ENCODE measurements around the gene APELA. TPM values are rescaled to one million over a fixed set of nuclear protein-coding genes. Genes with fewer than 3 reads are reported as not detected.

The APELA gene
- polyA plus RNA-seq, 3 donors = not detected

DNA sequence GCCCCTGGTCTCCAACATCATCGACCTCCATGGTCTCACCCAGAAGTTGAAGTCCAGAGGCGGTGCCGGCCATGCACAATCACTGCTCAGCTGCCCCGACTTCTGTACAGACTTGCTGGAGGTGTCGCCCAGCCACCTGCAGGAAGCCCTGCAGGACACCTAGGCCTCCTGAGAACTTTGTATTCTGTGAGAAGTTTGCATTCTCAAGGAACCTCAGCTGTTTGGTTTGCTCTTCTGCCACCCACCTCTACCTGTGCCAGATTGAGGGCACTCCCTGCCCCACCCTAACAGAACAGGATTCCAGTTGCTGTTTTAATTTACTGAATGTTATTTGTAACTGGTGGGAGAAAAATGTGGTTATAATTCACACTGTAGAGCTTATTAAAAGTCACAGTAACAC lies 53.7 kb downstream of the APELA start:
- DNase-seq = no peak
- Histone ChIP-seq H3K79me2 (ENCODE audit: insufficient read depth, low read length) (no peaks in the 10 kb centered on the region), H3K9ac (ENCODE audit: insufficient read depth, low read length, poor library complexity, severe bottlenecking) (no peak overlapping the region), H4K20me1 (ENCODE audit: insufficient read depth, low read length) (no peaks in the 10 kb centered on the region), H3K36me3 (replicated peaks in 1 of 2; ENCODE audit: control insufficient read depth in 1 of 2, insufficient read depth in 2 of 2, low read length in 2 of 2) (no peaks in the 10 kb centered on the region), H3K27me3 (ENCODE audit: control insufficient read depth in 2 of 2, insufficient read depth in 2 of 2, low read length in 2 of 2) (no peaks in the 10 kb centered on the region), H3K4me3 (replicated peaks in 1 of 3; ENCODE audit: low read depth in 2 of 3, low read length in 3 of 3) (no peak overlapping the region), H3K4me2 (replicated peaks; ENCODE audit: extremely low read depth, low read length, poor library complexity, severe bottlenecking) (no peak overlapping the region), H3K27ac (ENCODE audit: low read depth in 1 of 2, low read length in 2 of 2) (no peak overlapping the region), H3K9me3 (replicated peaks in 1 of 2; ENCODE audit: control insufficient read depth in 1 of 2, insufficient read depth in 1 of 2, low read length in 2 of 2) (no peaks in the 10 kb centered on the region), H2AFZ (ENCODE audit: insufficient read depth, low read depth, low read length, poor library complexity, severe bottlenecking) (no peak overlapping the region), H3K4me1 (ENCODE audit: control insufficient read depth in 1 of 2, insufficient read depth in 2 of 2, low read length in 2 of 2) (no peaks in the 10 kb centered on the region)
- TF ChIP-seq, protein P1, sequence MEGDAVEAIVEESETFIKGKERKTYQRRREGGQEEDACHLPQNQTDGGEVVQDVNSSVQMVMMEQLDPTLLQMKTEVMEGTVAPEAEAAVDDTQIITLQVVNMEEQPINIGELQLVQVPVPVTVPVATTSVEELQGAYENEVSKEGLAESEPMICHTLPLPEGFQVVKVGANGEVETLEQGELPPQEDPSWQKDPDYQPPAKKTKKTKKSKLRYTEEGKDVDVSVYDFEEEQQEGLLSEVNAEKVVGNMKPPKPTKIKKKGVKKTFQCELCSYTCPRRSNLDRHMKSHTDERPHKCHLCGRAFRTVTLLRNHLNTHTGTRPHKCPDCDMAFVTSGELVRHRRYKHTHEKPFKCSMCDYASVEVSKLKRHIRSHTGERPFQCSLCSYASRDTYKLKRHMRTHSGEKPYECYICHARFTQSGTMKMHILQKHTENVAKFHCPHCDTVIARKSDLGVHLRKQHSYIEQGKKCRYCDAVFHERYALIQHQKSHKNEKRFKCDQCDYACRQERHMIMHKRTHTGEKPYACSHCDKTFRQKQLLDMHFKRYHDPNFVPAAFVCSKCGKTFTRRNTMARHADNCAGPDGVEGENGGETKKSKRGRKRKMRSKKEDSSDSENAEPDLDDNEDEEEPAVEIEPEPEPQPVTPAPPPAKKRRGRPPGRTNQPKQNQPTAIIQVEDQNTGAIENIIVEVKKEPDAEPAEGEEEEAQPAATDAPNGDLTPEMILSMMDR (IDR thresholded peaks at IDR 0.05) = no peak
- no peak overlapping the region for H3K4me3 Mint-ChIP-seq
- no peaks in the 10 kb centered on the region for H3K36me3 Mint-ChIP-seq
- H3K9me3 Mint-ChIP-seq = peaks cover 0 to 11% (median 5%) of the 10 kb centered on the region in 7 donors
- H3K27me3 Mint-ChIP-seq (ENCODE audit: low read depth in 3 of 3) = peaks cover 2 to 4% (median 4%) of the 10 kb centered on the region in 3 donors
- intact Hi-C loops (cut with micrococcal nuclease) = no loop called here
- no peaks in the 10 kb centered on the region for H3K4me1 Mint-ChIP-seq
- 100% methylated on average over 3 of the region's 5 CpGs for WGBS (ENCODE audit: insufficient coverage)
- H3K27ac Mint-ChIP-seq = no peak overlapping the region

DNA sequence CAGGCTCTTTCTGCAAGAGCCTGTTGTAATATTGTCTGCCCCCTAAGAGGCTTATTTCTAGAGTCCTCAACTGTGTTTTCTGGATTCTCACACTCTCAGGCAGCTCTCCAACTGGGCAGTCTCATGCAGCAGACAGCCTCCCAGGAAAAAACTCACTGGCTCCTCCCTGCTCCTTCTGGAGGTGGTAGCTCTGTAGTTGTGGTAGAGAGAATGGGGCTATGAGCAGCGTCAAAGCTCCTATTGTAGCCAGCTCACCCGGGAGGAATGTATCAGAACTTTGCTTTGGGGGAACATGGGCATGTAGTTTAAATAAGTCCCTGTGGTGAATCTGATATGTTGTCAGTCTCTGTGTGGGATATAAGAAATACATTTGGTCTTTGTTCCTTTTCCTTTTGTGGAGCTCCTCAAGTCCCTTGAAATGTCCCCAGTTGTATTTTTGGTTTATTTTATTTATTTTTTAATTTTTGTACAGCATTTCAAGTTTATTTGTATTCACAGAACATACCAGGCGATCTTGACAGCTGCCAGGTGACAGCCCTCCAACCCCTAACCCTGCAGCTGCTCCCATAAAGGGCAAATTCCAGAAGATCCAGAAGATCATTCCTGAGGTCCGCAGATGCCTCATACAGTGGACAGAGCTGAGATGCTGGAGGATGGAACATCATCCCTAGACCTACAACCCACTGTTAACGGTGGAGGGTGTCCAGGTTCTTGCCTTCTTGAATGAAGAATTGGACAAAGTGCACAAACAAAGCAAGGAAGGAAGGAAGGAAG lies 54.8 kb downstream of the APELA start:
- Histone ChIP-seq H3K79me2 (ENCODE audit: insufficient read depth, low read length) (no peaks in the 10 kb centered on the region), H2AFZ (ENCODE audit: insufficient read depth, low read depth, low read length, poor library complexity, severe bottlenecking) (no peak overlapping the region), H3K36me3 (replicated peaks in 1 of 2; ENCODE audit: control insufficient read depth in 1 of 2, insufficient read depth in 2 of 2, low read length in 2 of 2) (no peaks in the 10 kb centered on the region), H3K4me3 (replicated peaks in 1 of 3; ENCODE audit: low read depth in 2 of 3, low read length in 3 of 3) (no peak overlapping the region), H3K27me3 (ENCODE audit: control insufficient read depth in 2 of 2, insufficient read depth in 2 of 2, low read length in 2 of 2) (no peaks in the 10 kb centered on the region), H3K9me3 (replicated peaks in 1 of 2; ENCODE audit: control insufficient read depth in 1 of 2, insufficient read depth in 1 of 2, low read length in 2 of 2) (no peaks in the 10 kb centered on the region), H3K9ac (ENCODE audit: insufficient read depth, low read length, poor library complexity, severe bottlenecking) (no peak overlapping the region), H3K4me1 (ENCODE audit: control insufficient read depth in 1 of 2, insufficient read depth in 2 of 2, low read length in 2 of 2) (no peaks in the 10 kb centered on the region), H3K27ac (ENCODE audit: low read depth in 1 of 2, low read length in 2 of 2) (no peak overlapping the region), H4K20me1 (ENCODE audit: insufficient read depth, low read length) (no peaks in the 10 kb centered on the region), H3K4me2 (replicated peaks; ENCODE audit: extremely low read depth, low read length, poor library complexity, severe bottlenecking) (no peak overlapping the region)
- Mint-ChIP-seq H3K27ac (no peak overlapping the region), H3K9me3 (peaks cover 0 to 11% (median 3%) of the 10 kb centered on the region in 7 donors), H3K36me3 (no peaks in the 10 kb centered on the region), H3K4me3 (no peak overlapping the region), H3K4me1 (no peaks in the 10 kb centered on the region), H3K27me3 (ENCODE audit: low read depth in 3 of 3) (peaks cover 2 to 4% (median 2%) of the 10 kb centered on the region in 3 donors)
- WGBS (ENCODE audit: insufficient coverage) = 100% methylated on average over 2 of the region's 5 CpGs
- TF ChIP-seq, protein P1 (IDR thresholded peaks at IDR 0.05) = no peak
- DNase-seq = no peak
- intact Hi-C loops (cut with micrococcal nuclease) = no loop called here

All from CD14-positive monocyte (primary cell).